ENCODE measurements around the gene CCDC167. TPM values are rescaled to one million over a fixed set of nuclear protein-coding genes. Genes with fewer than 3 reads are reported as not detected.

CCDC167 gene
- polyA plus RNA-seq, 1 donor from 2014 or later: 207 TPM

DNA sequence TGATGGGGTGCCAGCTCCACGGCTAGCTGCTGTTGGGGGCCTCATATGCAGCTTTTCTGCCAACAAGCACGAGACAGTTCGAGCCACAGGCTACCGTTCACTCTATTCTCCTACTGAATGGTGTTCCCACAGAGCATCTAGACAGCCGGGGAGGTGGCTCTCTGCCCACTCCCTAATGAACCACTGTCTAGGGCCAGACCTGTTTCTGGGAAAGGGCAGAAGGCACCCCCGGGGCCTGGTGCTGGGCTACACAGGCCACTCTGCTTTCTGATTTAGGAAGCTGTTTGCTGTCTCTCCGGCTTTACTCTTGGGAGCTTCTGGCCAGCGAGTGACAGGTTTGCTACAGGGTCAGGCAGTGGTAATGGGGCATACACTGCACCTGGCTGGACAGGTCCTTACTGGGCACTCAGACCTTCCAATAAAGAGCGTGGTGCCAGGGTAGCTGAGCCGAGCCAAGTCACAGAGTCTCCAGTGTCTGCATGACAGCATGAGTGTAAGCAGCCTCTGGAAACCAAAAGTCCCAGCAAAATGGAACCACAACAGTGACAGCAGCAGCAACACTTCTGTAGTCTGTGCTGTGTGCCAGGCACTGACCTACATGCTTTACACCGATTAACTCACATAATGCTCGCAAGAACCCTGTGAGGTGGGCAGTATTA is 8.4 kb downstream of the CCDC167 start:
- H3K9ac ChIP-seq (ENCODE audit: low read length): no peak overlapping the region
- H3K27me3 ChIP-seq (ENCODE audit: insufficient read depth, low read depth, low read length): no peaks in the 10 kb centered on the region
- TF ChIP-seq, protein P1, sequence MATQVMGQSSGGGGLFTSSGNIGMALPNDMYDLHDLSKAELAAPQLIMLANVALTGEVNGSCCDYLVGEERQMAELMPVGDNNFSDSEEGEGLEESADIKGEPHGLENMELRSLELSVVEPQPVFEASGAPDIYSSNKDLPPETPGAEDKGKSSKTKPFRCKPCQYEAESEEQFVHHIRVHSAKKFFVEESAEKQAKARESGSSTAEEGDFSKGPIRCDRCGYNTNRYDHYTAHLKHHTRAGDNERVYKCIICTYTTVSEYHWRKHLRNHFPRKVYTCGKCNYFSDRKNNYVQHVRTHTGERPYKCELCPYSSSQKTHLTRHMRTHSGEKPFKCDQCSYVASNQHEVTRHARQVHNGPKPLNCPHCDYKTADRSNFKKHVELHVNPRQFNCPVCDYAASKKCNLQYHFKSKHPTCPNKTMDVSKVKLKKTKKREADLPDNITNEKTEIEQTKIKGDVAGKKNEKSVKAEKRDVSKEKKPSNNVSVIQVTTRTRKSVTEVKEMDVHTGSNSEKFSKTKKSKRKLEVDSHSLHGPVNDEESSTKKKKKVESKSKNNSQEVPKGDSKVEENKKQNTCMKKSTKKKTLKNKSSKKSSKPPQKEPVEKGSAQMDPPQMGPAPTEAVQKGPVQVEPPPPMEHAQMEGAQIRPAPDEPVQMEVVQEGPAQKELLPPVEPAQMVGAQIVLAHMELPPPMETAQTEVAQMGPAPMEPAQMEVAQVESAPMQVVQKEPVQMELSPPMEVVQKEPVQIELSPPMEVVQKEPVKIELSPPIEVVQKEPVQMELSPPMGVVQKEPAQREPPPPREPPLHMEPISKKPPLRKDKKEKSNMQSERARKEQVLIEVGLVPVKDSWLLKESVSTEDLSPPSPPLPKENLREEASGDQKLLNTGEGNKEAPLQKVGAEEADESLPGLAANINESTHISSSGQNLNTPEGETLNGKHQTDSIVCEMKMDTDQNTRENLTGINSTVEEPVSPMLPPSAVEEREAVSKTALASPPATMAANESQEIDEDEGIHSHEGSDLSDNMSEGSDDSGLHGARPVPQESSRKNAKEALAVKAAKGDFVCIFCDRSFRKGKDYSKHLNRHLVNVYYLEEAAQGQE (IDR thresholded peaks at IDR 0.05; ENCODE audit: borderline replicate concordance): no peak
- TF ChIP-seq SMC3 (conservative IDR thresholded peaks at IDR 0.05; ENCODE audit: poor library complexity) (no peak), MXI1 (conservative IDR thresholded peaks at IDR 0.05; ENCODE audit: poor library complexity, severe bottlenecking) (no peak), POLR2AphosphoS5 (IDR thresholded peaks at IDR 0.05) (no peak), TAF1 (IDR thresholded peaks at IDR 0.05; ENCODE audit: low read depth) (no peak), EP300 (conservative IDR thresholded peaks at IDR 0.05; ENCODE audit: poor library complexity, severe bottlenecking) (no peak), RAD21 (conservative IDR thresholded peaks at IDR 0.05) (no peak), EZH2 (IDR thresholded peaks at IDR 0.05; ENCODE audit: borderline replicate concordance, insufficient read depth, low read length, poor library complexity, severe bottlenecking) (no peak)
- TF ChIP-seq, protein P2, sequence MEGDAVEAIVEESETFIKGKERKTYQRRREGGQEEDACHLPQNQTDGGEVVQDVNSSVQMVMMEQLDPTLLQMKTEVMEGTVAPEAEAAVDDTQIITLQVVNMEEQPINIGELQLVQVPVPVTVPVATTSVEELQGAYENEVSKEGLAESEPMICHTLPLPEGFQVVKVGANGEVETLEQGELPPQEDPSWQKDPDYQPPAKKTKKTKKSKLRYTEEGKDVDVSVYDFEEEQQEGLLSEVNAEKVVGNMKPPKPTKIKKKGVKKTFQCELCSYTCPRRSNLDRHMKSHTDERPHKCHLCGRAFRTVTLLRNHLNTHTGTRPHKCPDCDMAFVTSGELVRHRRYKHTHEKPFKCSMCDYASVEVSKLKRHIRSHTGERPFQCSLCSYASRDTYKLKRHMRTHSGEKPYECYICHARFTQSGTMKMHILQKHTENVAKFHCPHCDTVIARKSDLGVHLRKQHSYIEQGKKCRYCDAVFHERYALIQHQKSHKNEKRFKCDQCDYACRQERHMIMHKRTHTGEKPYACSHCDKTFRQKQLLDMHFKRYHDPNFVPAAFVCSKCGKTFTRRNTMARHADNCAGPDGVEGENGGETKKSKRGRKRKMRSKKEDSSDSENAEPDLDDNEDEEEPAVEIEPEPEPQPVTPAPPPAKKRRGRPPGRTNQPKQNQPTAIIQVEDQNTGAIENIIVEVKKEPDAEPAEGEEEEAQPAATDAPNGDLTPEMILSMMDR (IDR thresholded peaks at IDR 0.05; ENCODE audit: poor library complexity, severe bottlenecking): no peak
- H3K4me3 ChIP-seq (ENCODE audit: low read length): no peak overlapping the region
- no peaks in the 10 kb centered on the region for H3K9me3 ChIP-seq (ENCODE audit: low read length)
- H3K9me2 ChIP-seq (ENCODE audit: insufficient read depth, low read length): no peaks in the 10 kb centered on the region
- no peaks in the 10 kb centered on the region for H3K36me3 ChIP-seq (ENCODE audit: insufficient read depth, low read length)
- H3F3A ChIP-seq (ENCODE audit: insufficient read depth, low read length, poor library complexity, severe bottlenecking): no peaks in the 10 kb centered on the region
- no peak overlapping the region for H3K4me2 ChIP-seq (ENCODE audit: low read length)
- no peaks in the 10 kb centered on the region for H4K20me1 ChIP-seq (ENCODE audit: insufficient read depth)
- peaks cover 16% of the 10 kb centered on the region for H3K79me2 ChIP-seq (replicated peaks; ENCODE audit: insufficient read depth, low read length)
- H2AFZ ChIP-seq (ENCODE audit: low read depth, low read length): no peak overlapping the region
- no peak overlapping the region for H3K27ac ChIP-seq (ENCODE audit: low read length)

GRCh38 chr6:37490536-37491170 is 9.0 kb downstream of the CCDC167 start:
- Histone ChIP-seq H3F3A (ENCODE audit: insufficient read depth, low read length, poor library complexity, severe bottlenecking) (no peaks in the 10 kb centered on the region), H4K20me1 (ENCODE audit: insufficient read depth) (no peaks in the 10 kb centered on the region), H3K4me3 (ENCODE audit: low read length) (no peak overlapping the region), H3K36me3 (ENCODE audit: insufficient read depth, low read length) (no peaks in the 10 kb centered on the region), H3K27ac (ENCODE audit: low read length) (no peak overlapping the region), H2AFZ (ENCODE audit: low read depth, low read length) (no peak overlapping the region), H3K9me2 (ENCODE audit: insufficient read depth, low read length) (no peaks in the 10 kb centered on the region), H3K79me2 (replicated peaks; ENCODE audit: insufficient read depth, low read length) (peaks cover 18% of the 10 kb centered on the region), H3K9me3 (ENCODE audit: low read length) (no peaks in the 10 kb centered on the region), H3K9ac (ENCODE audit: low read length) (no peak overlapping the region), H3K27me3 (ENCODE audit: insufficient read depth, low read depth, low read length) (no peaks in the 10 kb centered on the region), H3K4me2 (ENCODE audit: low read length) (no peak overlapping the region)
- TF ChIP-seq RAD21 (conservative IDR thresholded peaks at IDR 0.05) (no peak), SMC3 (conservative IDR thresholded peaks at IDR 0.05; ENCODE audit: poor library complexity) (no peak), EP300 (conservative IDR thresholded peaks at IDR 0.05; ENCODE audit: poor library complexity, severe bottlenecking) (no peak), TAF1 (IDR thresholded peaks at IDR 0.05; ENCODE audit: low read depth) (no peak), MXI1 (conservative IDR thresholded peaks at IDR 0.05; ENCODE audit: poor library complexity, severe bottlenecking) (no peak), EZH2 (IDR thresholded peaks at IDR 0.05; ENCODE audit: borderline replicate concordance, insufficient read depth, low read length, poor library complexity, severe bottlenecking) (no peak), POLR2AphosphoS5 (IDR thresholded peaks at IDR 0.05) (no peak)
- TF ChIP-seq, protein P2 (IDR thresholded peaks at IDR 0.05; ENCODE audit: poor library complexity, severe bottlenecking): no peak
- TF ChIP-seq, protein P1 (IDR thresholded peaks at IDR 0.05; ENCODE audit: borderline replicate concordance): no peak

Measured in neural cell (in vitro differentiated cells).